Muscle layer of duodenum (tissue), 2 donors: Measurements from ENCODE around the gene MTUS2.

Experiments
- H3K27ac ChIP-seq: one replicate; pipeline ENCODE4 v1.7.0; 2013; ENCODE audit warnings: mild to moderate bottlenecking, low read length
- H3K27me3 ChIP-seq: one replicate; pipeline ENCODE4 v1.7.0; 2013; ENCODE audit warnings: low read depth, mild to moderate bottlenecking, control low read depth, low read length
- H3K36me3 ChIP-seq, 2 donors: one replicate each; pipeline ENCODE4 v1.7.0; 2013; ENCODE audit warnings: low read length in 2 of 2, control low read depth in 1 of 2, mild to moderate bottlenecking in 1 of 2; ENCODE audit not compliant: insufficient read depth in 2 of 2, control insufficient read depth in 1 of 2
- H3K4me1 ChIP-seq, 2 donors: one replicate each; pipeline ENCODE4 v1.7.0; 2013; ENCODE audit warnings: low read length in 2 of 2, mild to moderate bottlenecking in 2 of 2, control low read depth in 1 of 2, moderate library complexity in 1 of 2; ENCODE audit not compliant: insufficient read depth in 2 of 2, control insufficient read depth in 1 of 2
- H3K4me3 ChIP-seq, 2 donors: one replicate each; pipeline ENCODE4 v1.7.0; 2013; ENCODE audit warnings: low read length in 2 of 2, low read depth in 1 of 2, mild to moderate bottlenecking in 1 of 2
- H3K9me3 ChIP-seq, 2 donors: one replicate each; pipeline ENCODE4 v1.7.0; 2013; ENCODE audit warnings: low read length in 2 of 2, control low read depth in 1 of 2, mild to moderate bottlenecking in 1 of 2; ENCODE audit not compliant: control insufficient read depth in 1 of 2
- donor health status: healthy.

MTUS2 gene

DNA sequence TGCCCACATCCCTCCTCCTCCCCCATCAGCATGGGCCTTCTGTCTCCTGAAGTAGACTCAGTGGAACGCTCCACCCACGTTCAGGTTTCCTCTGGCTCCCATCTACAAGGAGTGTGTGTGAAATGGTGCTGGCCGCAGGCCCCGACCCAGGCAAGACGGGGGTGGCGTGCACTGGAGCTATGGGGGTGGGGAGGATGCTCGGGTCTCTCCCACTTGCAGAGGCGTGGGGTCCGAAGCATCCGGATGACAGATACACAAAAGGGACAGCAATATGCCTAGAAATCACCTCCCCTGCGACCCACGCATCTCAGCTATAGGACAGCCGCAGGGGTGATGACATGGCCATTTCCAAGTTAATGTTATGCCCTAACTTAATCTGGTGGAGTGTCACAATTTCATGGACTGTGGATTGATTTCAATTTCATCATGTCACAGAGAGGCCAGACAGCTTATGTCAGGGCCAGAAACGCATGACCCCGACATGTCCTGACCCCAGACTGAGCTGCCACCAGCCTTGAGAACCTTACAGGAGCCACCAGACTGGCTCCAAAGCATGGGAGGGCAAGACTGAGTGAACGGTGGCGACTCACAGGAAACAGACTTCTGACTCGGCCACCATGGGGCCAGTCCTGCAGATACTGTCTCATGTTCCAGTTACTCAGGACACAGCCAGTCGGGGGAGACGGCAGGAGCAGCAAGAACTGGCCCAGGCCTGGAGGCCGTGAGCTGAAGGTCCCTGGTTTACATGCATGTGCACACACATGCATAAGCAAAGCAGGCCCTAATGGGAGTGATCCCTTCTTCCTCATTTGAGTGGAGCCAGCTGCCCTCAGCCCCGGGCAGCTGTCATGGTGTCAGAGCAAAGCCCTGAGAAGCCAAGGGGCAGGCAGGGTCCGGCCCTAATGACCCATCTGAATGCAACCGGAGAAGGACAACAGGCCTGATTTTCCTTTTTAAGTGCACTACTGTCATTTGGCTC is 693.2 kb downstream of the MTUS2 start:
- peaks cover 24 to 57% of the 10 kb centered on the region in 2 donors for H3K36me3 ChIP-seq

DNA sequence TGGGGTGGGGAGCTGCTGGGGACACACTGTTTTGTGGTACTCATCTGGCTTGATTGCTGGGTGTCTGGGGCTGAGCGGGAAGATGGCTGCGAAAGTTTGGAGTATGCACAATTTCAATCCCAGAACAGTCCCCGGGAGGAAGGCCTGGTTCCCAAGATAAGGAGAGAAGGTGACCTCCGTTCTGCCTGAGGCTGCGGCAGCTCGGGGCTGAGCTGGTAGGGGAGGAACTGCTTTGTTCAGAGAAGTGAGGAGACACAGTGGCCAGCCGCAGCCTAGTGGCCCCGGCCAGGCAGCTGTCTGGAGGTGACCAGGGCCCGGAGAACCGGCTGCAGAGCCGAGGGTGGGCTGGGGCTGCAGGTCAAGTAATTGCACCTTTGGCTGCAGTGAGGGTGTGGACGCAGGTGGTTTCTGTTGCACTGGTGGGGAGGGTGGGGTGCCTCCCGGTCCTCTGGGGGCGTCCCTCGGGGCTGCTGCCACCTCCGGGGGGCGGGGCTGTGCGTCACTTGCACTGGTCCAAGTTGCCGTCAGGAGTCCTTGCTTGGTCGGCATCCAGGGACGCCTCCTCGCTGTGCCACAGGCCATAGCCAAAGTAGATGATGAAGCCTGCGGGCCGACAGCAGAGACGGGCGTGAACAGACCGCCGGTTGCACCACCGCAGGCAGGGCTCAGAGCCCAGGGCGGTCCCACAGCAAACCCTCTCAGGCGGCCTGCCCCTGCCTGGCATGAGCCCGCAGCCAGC is 694.0 kb downstream of the MTUS2 start:
- Histone ChIP-seq H3K27me3 (no peaks in the 10 kb centered on the region), H3K4me1 (peaks cover 0 to 1% of the 10 kb centered on the region in 2 donors), H3K36me3 (peaks cover 28 to 65% of the 10 kb centered on the region in 2 donors), H3K9me3 (no peaks in the 10 kb centered on the region), H3K27ac (no peak overlapping the region), H3K4me3 (no peak overlapping the region)

More for the DNA sequence above, 693.2 kb downstream of the MTUS2 start:
- H3K4me1 ChIP-seq: peaks cover 0 to 10% of the 10 kb centered on the region in 2 donors
- no peaks in the 10 kb centered on the region for H3K9me3 ChIP-seq
- no peak overlapping the region for H3K27ac ChIP-seq
- no peaks in the 10 kb centered on the region for H3K27me3 ChIP-seq
- no peak overlapping the region for H3K4me3 ChIP-seq

DNA sequence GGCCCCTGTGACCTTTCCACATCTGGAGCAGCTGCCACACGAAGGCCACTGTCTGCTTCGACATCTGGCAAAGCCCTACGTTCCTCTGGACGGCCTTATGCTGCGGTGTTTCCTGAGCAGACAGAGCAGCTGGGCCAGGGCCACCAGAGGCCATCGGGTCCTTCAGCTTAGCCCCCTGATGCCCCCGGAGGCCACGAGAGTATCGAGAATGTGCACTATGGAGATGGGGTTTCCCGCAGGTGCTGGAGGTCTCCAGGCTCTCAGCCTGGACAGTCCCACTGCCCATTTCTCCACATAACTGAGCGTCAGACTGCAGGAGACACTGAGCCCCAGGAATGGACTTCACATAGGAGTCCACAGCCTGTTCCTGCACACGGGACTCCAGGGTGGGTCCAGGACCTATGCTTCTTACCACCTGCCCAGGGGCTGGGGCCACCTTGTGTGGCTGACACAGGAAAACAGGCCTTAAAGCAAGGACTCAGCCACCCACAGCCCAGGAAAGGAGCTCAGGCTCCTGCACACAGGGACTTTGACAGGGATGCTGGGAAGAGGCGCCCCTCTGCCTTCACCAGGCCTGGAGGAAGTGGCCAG is 694.7 kb downstream of the MTUS2 start:
- H3K9me3 ChIP-seq: no peaks in the 10 kb centered on the region
- H3K4me3 ChIP-seq: no peak overlapping the region
- peaks cover 31 to 68% of the 10 kb centered on the region in 2 donors for H3K36me3 ChIP-seq
- H3K4me1 ChIP-seq: no peaks in the 10 kb centered on the region
- no peak overlapping the region for H3K27ac ChIP-seq
- no peaks in the 10 kb centered on the region for H3K27me3 ChIP-seq

DNA sequence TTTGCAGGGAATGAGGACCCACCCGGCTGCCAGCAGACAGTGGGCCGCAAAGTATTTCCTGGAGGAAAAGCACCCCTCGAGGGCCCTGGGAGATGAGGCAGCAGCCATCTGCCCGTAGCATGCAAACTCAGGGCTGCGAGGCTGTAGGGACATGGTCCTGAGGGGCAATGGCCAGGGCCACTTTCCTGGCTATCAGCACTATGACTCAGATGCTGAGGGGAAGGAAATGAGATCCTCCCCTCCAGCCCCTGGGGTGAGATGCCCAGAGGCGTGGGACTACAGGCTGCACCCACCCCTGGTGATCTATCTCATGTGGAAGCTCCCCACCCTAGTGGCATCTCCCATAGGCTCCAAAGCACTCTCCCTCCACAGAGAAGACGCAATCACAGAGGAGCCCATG is 695.2 kb downstream of the MTUS2 start:
- Histone ChIP-seq H3K4me1 (no peaks in the 10 kb centered on the region), H3K27ac (no peak overlapping the region), H3K27me3 (no peaks in the 10 kb centered on the region), H3K4me3 (no peak overlapping the region), H3K36me3 (peaks cover 31 to 68% of the 10 kb centered on the region in 2 donors), H3K9me3 (no peaks in the 10 kb centered on the region)

DNA sequence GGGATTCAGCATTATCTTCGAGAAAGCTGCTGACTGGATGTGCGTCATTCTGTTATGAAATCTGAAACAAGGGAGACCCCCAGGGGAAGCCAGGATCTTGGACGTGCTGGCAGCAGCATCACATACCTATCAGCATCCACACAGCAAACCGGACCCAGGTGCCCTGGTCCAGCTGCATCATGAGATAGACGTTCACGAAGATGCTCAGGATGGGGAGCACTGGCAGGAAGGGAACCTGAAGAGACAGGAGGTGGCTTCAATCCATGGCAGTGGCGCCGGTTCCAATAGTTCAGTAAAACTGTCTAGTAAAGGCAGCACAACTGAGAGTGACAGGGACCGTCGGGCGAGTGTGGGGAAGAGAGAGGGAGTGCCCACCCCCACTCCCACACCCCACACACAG is 695.9 kb downstream of the MTUS2 start:
- no peak overlapping the region for H3K27ac ChIP-seq
- peaks cover 31 to 68% of the 10 kb centered on the region in 2 donors for H3K36me3 ChIP-seq
- H3K9me3 ChIP-seq: no peaks in the 10 kb centered on the region
- H3K27me3 ChIP-seq: no peaks in the 10 kb centered on the region
- H3K4me1 ChIP-seq: no peaks in the 10 kb centered on the region
- no peak overlapping the region for H3K4me3 ChIP-seq

DNA sequence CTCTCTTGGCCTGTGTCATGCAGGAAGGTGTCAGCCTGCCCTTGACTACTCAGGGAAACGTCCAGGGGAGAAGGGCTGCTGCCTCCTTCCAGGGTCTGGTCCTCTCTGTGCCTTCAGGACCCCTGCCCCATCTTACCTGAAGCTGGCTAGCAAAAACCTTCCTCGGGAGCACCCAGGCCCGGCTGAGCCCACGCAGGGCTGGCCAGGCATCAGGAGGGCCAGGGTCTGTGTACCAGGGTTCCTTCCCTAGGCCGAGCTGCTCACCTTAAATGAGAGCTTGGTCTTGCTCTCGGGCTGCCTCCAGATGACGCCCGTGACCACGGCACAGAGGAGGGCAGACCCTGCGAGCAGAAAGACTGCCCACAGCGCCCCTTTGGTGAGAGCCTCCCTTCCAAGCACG is 696.7 kb downstream of the MTUS2 start:
- Histone ChIP-seq H3K4me1 (no peaks in the 10 kb centered on the region), H3K36me3 (peaks cover 31 to 76% of the 10 kb centered on the region in 2 donors), H3K4me3 (no peak overlapping the region), H3K9me3 (no peaks in the 10 kb centered on the region), H3K27ac (no peak overlapping the region), H3K27me3 (no peaks in the 10 kb centered on the region)

DNA sequence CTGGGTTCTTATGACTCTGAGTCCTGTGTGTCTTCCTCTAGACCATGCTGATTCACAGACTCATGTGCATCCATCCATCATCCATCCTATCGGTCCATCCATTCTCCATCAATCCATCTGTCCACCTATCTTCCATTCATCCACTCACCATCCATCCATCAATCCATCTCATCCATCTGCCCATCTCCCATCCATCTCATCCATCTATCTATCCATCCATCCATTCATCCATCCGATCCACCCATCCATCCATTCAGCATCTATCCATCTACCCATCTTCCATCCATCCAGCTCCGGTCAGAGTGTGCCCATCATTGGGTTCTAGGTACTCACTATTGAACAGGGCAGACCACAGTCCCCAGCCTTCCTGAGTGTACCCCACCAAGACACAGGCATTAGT is 699.8 kb downstream of the MTUS2 start:
- Histone ChIP-seq H3K9me3 (no peaks in the 10 kb centered on the region), H3K4me1 (no peaks in the 10 kb centered on the region), H3K4me3 (no peak overlapping the region), H3K27ac (no peak overlapping the region), H3K27me3 (no peaks in the 10 kb centered on the region), H3K36me3 (peaks cover 35 to 79% of the 10 kb centered on the region in 2 donors)

DNA sequence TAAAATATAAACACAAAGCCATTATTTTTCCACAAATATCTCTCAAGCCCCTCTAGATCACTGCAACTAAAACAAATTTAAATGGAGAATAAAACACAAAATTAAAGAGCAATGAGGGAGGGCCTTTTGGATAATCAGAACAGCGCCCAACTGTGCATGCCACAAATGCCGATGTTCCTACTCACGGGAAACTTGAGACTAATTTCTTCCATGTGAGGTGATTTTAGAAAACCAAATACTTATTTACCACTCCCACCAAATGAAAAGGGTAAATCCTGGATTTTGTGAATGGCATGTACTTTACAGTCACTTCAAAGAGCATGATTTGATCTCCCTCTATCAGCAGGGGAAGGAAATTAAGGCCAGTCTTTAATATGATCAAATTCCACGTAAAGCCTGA is 700.5 kb downstream of the MTUS2 start:
- Histone ChIP-seq H3K27me3 (no peaks in the 10 kb centered on the region), H3K36me3 (peaks cover 33 to 71% of the 10 kb centered on the region in 2 donors), H3K27ac (no peak overlapping the region), H3K9me3 (no peaks in the 10 kb centered on the region), H3K4me3 (no peak overlapping the region), H3K4me1 (no peaks in the 10 kb centered on the region)

DNA sequence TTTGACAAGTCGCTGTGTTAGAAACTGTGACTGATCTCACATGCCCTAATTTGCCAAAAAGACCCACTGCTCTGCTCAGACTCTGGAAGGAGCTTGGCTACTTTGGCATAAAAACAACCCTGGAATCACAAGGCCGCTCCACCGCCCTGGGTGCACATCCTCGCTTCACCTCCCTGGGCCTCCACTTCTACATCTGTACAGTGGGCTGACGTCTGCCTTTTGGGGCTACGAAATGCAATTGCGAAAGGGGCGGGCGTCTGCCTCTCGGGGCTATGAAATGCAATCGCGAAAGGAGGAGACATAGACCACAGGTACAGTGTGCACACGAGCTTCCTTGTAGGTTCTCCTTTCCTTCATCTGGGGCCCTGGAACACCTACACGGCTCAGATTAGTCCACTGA is 701.2 kb downstream of the MTUS2 start:
- Histone ChIP-seq H3K4me1 (no peaks in the 10 kb centered on the region), H3K27me3 (no peaks in the 10 kb centered on the region), H3K27ac (no peak overlapping the region), H3K4me3 (no peak overlapping the region), H3K36me3 (peaks cover 27 to 64% of the 10 kb centered on the region in 2 donors), H3K9me3 (no peaks in the 10 kb centered on the region)

DNA sequence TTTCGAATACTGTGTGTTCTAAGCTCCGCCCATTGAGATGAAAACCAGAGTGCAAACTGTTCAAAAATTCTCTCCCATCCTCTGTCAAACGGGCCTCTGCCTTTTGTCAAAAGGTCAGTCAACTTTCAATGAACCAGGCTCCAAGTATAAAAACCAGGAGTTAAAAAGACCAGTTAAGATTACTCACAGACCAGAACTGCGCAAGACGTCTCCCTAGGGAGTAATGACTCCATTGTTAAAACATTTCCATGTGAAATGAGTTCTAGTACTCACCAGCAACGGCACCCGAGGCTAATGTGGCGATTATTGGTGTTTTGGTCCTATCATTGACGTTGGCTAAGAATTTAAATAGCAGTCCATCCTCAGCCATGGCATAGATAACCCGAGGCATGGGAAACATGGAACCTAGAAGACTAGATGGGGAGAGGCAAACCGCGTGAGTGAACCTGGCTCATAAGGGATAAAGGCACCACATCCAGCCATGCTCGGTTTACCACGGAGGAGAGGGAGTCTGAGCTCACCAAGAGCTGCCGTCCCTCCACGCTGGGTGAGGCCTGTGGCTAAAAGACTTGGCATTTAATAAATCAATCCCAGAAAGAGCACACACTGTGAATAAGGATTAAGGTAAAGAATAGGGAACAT is 702.0 kb downstream of the MTUS2 start:
- H3K27ac ChIP-seq: no peak overlapping the region
- no peak overlapping the region for H3K4me3 ChIP-seq
- H3K4me1 ChIP-seq: no peaks in the 10 kb centered on the region
- H3K27me3 ChIP-seq: no peaks in the 10 kb centered on the region
- H3K9me3 ChIP-seq: no peaks in the 10 kb centered on the region
- peaks cover 21 to 56% of the 10 kb centered on the region in 2 donors for H3K36me3 ChIP-seq
